Measurements from ENCODE around the gene MAN1B1.

MAN1B1 gene

DNA sequence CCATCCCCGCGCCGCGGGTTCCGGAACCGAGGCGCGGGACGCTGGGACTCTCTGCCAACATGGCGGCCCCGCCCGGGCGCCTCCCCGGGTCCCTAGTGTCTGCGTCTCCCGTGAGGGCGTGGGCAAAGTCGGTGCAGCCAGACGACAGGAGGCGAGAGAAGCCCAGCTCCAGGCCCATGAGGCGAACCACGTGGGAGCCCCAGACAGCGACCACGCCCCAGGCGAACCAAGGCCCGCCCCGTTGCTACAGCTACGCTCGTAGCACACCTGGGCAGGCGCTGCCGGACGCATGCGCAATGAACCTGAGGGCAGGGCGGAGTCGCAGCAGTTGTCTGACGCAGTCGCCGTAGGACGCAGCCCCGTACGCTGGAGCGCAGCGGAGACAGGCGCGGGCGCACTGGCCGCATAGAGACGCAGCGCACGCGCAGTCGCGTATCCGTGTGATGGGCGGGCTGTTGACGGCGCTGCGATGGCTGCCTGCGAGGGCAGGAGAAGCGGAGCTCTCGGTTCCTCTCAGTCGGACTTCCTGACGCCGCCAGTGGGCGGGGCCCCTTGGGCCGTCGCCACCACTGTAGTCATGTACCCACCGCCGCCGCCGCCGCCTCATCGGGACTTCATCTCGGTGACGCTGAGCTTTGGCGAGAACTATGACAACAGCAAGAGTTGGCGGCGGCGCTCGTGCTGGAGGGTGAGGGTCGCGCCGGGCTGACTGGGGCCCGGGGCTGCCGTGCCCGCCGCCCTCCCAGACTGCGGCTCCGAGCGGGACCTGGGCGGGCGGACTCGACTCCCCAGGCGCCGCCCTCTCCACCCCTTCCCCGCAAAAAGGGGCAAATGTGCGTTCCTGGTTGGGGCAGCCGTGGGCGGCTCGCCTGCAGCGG lies at the start of gene MAN1B1:
TSS of gene MAN1B1 (plus strand) at position 455 of the 878 bp plus-strand sequence. CDS start at position 470, 15 bp downstream.
- peak; percentile 99 for DNase-seq

DNA sequence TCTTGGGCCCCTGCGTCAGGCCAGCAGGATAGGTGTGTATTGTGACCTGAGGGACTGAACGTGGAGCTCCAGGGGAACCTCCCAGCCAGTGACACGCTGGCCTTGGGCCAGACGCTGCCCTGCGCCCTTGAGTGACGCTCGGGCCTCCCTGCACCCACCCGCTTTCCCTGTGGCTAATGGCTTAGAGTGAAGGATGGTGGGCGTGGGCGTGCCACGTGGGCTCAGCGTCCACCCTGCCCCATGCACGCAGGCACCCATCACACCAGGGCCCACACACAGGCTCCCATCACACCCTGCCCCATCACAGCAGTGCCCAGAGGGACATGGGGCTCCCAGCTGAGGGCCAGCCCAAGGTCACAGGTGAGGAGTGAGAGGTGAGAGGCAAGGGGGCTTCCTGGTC lies 49.8 kb upstream of the MAN1B1 start:
- DNase-seq = no peak

DNA sequence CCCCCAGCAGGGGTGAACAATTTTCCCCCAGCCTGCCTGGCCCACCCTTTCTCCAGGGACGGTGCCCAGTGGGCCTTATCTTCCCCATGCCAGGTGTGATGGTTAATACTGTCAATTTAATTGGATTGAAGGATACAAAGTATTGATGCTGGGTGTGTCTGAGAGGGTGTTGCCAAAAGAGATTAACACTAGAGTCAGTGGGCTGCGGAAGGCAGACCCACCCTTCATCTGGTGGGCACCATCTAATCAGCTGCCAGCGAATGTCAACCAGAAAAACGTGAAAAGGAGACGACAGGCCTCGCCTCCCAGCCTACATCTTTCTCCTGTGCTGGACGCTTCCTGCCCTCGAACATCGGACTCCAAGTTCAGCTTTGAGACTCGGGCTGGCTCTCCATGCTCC lies 49.3 kb upstream of the MAN1B1 start:
- DNase-seq = no peak

DNA sequence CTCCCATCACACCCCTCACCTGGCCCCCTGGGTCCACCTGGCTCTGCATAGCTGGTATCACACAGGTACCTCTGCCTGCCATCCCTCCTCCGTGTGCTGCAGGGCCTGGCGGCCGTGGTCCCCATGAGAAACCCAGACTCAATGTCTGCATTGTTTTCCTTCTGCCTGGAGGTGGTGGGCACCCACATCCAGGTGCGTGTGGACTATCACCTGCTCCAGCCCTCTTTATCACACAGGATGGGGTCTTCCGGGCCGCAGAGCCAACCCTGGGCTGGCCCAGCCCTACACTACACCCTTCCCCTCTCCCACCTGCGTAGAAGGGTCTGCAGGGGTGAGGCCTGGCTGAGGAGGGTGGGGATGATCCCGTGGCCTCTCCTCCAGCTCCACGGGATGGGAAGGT lies 47.9 kb upstream of the MAN1B1 start:
- no peak for DNase-seq

DNA sequence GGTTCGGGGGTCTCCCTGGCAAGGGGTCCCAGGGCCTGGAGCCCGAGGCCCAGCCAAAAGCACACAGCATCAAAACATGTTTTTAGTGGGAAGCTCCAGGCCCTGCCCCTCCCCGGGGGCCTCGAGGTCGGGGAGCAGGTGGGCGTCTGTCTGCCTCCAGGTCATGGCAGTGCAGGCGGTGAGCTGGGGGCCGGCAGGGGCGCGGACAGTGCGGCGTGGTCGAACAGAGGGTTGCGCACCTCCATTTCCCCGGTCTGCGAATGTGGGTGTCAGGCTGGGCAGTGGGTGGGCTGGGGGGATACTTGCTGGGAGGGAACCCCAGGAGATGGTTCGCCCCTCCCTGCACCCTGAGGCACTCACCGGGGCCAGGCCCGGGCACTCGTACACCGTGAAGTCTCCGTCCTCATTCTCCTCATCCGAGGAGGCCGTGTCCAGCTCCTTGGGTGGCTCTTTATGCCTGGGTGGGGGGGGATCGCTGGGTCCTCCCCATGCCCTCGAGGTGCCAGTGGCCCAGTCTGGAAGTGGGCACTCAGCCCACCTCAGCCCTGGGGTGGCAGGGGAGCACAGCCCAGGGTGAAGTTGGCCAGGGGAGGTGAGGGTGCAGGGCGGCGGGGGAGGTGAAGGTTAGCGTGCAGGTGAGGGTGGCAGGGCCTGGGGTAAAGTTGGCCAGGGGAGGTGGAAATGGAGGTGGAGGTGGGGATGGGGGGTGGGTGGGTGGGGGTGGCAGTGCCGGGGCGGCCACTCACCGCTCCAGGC lies 47.0 kb upstream of the MAN1B1 start:
- no peak for DNase-seq

DNA sequence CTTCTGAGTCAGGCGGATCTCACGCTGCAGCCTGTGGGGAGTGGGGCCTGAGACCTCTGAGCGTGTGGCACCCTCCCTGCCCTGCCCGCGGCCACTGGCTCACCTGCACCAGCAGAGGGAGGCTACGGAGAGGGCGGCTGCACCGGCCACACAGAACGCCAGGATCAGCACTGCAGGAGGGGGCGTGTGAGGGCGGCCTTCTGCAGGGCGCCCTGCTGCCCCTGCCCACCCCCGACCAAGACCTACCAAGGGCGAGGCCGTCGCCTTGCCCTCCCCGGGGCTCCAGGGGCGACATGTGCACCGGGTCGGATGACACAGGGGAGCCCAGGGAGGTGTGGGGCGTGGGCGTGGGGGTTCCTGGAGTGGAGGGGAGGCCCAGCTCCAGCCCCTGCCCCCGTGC lies 46.2 kb upstream of the MAN1B1 start:
- DNase-seq = no peak

DNA sequence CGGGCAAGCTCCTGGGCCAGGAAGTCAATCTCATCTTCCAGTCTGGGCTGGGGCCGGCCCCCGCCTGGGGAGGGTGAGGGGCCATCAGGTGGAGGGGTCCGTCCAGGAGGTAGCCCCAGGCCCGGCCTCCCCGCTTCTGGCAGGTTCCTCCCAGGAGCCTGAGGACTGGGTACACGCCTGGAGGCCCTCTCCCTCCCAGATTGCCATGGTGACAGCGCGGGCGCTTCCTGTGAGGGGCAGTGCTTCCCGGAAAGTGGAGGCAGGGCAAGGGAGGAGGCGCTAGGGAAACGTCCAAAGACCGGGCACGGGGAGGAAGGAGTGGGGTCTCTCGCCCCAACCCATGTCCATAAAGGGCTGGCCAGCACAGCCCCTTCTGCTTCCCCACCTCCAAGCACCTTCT lies 45.7 kb upstream of the MAN1B1 start:
- DNase-seq = no peak

DNA sequence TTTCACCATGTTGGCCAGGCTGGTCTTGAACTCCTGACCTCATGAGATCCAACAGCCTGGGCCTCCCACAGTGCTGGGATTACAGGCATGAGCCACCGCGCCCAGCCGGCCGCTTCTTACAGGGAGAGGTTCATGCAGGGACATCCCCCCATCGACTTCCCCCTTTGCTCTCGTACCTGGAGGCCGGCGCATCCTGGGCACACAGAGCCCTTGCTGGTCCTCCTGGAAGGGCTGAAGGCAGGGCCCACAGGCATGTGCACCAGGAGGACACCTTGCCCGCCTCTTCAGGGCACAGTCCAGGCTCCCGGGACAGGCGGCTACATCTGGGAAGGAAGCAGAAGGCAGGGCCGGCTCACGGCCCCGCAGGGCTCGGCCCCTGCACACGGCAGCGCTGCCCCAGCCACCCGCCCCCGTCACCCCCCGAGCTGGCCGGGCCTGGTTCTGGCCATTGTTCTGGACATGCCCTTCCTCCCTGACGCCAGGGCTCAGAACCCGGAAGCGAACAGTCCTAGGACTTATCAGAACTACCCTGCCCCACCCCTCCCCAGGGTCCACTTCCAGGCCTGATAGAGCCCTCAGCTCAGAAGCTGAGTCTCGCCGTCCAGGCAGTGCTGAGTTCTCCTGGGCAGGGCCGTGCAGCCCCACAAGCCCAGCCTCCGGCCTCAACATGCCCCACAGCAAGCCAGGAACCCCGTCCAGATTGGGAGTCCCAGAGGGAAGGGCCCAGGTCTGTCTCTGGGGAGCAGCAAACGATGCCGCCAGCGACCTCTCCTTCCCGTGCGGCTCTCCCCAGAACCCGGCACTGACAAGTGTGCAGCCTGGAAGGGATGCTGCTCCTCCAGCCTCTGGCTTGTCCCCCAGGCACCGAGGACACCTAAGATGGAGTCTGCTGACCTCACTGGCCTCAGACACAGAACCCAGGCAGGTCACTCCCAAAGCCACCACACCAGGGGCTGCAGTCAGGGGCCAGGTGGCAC lies 43.7 kb upstream of the MAN1B1 start:
- DNase-seq = no peak

DNA sequence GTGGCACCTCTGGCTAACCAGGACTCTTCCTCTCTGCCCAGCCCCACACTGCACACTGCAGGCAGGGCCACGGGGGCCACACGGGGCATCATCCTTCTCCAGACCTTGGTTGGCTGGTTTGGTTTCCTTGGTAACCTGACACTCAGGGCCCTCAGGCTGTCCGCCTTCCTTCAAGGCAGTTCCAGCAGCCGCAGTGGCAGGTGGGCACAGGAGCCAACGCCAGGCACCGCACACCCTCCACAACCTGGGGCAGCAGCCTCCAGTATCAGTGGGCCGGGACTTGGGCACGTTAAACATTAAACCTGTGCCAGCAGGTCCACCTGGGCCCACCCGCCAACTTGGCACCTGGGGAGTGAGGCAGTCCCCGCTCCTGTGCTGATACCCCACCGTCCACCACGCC lies 42.7 kb upstream of the MAN1B1 start:
- DNase-seq = no peak

DNA sequence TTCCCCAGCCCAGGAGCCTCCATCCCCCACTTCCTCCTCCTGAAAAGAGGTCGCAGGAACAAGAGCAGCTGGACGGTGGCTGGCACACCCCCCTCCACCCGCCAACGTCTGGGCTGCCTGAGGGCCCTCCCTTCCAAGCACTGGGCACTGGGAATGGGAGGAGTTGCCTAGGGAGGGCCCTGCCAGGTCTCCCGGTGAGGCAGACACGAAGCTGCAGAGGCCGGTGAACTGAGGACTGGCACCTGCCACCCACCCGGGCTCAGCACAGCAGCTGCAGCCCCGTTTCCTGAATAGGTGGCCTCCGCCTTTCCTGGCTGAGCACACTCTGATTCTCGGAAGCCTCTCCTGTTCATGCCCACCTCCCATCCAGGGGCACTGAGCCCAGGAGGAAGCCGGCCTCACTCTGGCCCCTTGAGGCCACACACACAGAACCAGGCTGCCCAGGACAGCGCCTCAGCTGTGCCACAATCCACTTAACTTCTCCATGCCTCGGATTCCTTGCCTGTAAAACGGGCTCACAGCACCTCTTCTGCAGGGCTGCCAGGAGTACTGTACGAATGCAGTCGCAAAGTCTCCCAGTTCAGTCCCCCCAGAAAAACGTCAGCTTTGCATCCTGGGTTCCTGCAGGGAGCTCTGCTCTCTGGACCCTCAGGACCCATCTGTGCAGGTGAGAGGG lies 42.1 kb upstream of the MAN1B1 start:
- DNase-seq = no peak

DNA sequence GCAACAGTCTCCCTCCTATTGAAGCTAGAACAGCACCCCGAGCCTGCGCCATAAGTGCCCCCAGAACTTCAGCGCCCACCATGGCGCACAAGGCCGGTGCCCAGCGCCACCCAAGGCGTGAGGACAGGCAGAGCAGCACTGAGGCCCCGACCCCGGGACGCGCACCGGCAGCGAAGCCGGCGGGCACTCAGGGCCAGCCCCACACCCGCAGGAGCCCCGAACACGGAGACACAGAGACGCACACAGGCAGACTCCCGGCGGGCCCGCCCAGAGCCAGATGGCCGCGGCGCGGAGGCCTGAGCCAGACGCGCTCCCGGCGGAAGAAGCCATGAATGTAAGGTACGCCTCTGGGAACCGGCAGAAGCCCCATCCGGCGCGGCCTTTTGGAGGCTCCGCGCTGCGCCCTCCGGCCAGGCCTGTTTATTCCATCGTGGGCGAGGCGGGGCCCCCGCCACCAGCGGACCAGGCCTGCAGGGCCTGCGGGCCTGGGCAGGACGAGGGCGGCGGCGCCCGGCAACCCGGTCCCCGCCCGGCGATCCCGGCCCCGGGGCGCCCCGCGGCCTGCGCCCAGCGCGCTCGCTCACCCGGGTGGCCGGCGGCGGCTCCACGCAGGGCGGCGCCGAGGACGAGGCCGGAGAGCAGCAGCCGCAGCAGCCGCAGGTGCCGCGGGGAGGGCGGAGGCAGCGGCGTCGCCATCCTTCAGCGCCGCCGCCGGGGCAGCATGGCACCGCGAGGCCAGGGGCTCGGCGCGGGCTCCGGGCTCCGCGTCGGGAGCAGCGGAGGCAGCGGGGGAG lies 41.3 kb upstream of the MAN1B1 start:
- no peak for DNase-seq

DNA sequence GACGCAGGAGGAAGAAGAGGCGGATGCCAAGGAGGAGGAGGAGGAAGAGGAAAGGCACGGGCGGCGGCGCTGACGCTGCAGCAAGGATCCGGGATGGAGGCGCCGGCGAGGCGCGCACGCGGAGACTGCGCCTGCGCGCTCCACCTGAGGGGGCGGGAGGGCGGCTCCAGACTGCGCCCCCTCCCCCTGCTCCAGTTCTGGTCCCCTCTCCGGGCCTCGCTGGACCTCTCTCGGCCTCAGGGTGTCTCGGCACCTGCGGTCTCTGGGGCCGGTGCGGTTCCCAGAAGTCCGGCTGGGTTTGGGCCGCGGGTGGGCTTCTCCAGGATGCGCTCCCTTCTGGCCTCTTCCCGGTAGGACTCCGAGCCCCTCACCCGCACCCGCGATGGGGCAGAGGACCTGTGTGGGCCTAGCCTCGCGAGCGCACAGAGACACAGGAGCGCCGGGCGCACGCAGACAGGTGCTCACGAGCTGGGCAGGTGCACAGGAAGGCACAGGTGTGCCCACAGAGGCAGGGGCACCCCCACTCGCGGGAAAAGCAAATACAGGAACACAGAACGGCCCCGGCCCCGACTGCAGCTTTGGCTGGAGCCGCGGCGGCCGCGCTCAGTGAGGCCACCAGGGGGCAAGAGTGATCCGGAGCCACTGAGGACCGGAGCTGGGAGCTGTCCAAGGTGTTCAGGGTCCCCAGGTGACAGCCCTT lies 40.5 kb upstream of the MAN1B1 start, which contains the start of gene NPDC1:
TSS of gene NPDC1 (minus strand) at position 90 of the 700 bp plus-strand sequence. CDS start 188 bp downstream, outside the sequence.
- DNase-seq = peak; percentile 85

DNA sequence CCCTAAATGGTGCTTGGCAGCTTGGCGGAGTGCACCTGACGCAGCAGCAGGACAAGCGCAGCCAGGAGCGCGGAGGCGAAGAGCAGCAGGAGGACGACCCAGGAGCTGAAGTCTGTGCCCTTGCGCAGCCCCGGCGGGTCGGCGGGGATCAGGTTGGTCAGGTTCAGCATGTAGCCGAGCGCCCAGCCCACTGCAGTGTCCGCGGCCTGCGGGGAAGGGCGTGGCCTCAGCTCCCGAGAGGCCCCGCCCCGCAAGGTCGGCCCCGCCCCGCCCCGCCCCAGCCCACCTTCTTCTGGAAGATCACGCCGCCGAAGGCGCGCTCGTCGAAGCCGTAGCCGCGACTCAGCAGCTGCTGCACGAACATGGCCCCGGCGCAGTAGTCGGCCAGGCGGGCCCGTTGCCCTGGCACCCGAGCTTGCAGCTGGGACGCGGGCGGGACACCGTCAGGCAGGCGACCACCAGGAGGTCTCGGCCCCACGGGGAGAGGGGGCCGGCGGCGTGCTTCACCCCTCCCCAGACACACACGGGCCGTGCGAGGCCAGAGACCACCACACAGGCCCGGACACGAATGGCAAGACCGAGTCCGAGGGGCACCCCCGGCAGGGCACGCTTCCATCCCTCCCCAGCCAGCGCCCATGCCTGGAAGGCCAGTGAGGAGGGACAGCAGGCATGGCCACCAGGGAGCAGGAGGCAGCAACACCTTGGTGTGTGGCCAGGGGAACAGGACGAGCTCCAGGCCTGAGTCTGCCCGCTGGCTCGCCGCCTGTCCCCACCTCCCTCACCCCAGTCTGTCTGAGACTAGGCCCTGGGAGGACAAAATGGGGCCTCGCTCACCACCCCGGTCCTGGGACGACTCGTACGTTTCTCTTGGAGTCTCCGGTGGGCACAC lies 37.9 kb upstream of the MAN1B1 start:
- DNase-seq = no peak

DNA sequence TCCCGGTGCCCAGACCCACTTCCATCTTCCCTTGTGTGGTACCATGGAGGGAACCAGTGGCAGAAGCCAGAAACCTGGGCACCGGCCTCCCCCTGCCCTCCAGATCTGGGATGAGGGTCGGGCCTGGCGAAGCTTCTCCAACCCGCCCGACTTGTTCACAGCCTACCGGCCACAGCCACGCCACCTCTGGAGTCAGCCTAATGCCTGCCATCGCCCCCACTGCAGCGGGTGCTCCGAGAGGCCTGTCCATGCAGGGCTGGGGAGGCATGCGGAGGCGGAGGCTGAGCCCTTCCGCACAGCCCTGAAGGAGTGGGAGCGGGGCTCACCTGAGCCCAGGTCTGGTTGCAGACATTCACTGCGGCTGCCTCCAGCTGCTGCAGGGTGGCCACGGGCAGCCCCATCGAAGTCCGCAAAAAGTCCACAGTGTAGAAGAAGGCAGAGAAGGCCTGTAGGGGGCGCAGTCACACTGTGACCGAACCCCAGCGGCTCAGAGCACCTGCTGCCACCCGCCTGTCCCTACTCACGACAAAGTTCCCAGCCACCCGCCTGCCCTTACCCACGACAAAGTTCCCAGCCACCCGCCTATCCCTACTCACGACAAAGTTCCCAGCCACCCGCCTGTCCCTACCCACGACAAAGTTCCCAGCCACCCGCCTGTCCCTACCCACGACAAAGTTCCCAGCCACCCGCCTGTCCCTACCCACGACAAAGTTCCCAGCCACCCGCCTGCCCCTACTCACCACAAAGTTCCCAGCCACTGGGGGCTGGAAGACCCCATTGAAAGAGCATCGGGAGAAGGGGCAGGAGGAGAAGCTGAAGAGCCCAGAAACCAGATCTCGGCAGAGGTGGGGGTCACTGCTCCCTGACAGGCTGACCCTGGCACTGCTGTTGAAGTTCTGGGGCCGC lies 37.0 kb upstream of the MAN1B1 start:
- DNase-seq = peak; percentile 53

DNA sequence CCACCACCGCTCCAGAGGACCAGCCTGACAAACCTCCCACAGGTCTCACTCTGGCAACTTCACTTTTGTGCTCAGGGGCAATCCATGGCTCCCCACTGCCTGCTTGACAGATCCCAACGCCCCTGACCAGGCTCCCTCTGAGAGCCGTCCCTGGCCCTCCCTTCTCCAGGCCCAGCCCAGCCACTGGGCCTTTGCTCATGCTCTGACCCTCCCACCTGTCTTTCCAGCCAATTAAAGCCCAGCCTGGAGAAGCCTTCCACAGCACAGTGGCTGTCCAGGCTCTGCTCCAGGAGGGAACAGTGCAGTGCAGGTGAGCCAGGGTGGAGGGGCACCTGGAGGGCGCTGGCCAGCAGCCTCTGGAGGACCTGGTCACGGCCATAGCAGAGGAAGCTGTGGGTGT lies 36.2 kb upstream of the MAN1B1 start:
- DNase-seq = no peak

DNA sequence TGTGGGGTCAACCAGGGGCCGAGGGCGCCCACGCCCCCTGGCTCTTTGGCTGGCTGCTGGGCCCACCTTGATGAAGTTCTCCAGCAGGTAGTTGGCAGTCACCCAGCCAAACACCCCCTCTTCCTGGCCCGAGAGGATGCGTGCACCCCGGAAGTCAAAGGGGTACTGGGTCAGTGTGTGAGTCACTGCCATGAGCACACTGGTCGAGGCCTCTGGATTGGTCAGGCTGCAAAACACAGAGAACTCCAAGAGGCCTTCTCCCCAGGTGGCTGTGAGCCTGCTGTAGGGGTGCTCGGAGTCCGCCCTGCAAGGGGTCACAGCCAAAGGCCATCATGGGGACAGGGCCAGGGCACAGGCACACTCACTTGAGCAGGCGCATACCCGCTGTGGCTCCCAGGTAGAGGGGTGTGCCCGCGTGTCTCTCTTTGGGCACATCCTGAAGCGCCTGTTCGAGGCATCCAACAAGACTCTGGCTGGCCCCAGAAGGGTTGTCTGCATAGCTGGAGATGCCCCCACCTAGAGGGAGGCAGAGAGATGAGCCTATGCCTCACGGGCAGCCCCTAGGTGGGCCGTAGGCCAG lies 35.5 kb upstream of the MAN1B1 start:
- no peak for DNase-seq

DNA sequence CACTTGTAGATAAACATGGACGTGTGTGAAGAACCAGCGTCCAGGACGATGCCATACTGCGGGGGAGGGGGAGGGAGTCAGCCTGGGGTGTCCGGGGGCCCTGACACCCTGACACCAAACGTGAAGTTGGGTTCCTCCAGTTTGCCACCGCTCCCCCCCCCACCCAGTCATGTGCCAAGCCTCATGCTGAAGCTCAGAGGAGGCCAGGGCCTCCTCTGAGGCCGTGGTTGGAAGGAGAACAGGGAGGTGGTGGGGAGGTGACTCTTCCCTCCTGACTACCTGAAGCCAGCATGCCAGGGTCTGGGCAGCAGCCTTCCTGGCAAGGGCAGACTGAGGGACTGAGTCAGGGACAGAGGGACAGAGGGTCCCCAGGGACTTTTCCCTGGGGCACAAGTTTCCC lies 34.5 kb upstream of the MAN1B1 start:
- no peak for DNase-seq
